ENCODE results near the gene GPATCH1.

The GPATCH1 gene

GRCh38 chr19:33133438-33134031, 52.6 kb downstream of the GPATCH1 start:
- no peaks in the 10 kb centered on the region for H3K9me3 ChIP-seq (ENCODE audit: control insufficient read depth, insufficient read depth, low read depth, low read length)
- ChIA-PET POLR2A (no interaction called here), CTCF (interaction anchor here (0.8 to 15.4 kb wide), 7 partner anchors 9 to 210 kb away, joined by 3 to 271 read pairs (median 4); no protein-coding TSS in a partner anchor)
- H3K4me1 ChIP-seq (ENCODE audit: control insufficient read depth, insufficient read depth, low read length), result peaks cover 9% of the 10 kb centered on the region
- H3K27ac ChIP-seq (ENCODE audit: extremely low read depth, low read depth, low read length), result 0 out of 2 replicates have a peak overlapping the region, but pooled peaks have one; percentile 43
- H3K4me3 ChIP-seq (ENCODE audit: low read depth, low read length), result no peak overlapping the region
- peaks cover 16 to 41% of the 10 kb centered on the region in 2 experiments for H3K36me3 ChIP-seq (ENCODE audit: control insufficient read depth in 2 of 2, insufficient read depth in 1 of 2, low read length in 2 of 2)
- no peak for TF ChIP-seq IKZF3 (tag by site-specific recombination; IDR thresholded peaks at IDR 0.05)
- peak; percentile 89 for TF ChIP-seq GLIS2 (tag by site-specific recombination; IDR thresholded peaks at IDR 0.05)
- TF ChIP-seq ZNF423 (tag by site-specific recombination; IDR thresholded peaks at IDR 0.05), result no peak
- 0 out of 2 replicates have a peak, but pooled peaks have one; percentile 50 for TF ChIP-seq ZEB2 (tag by site-specific recombination; IDR thresholded peaks at IDR 0.05)
- no peak for TF ChIP-seq ZNF580 (tag by site-specific recombination; IDR thresholded peaks at IDR 0.05)
- TF ChIP-seq ZNF555 (tag by site-specific recombination; conservative IDR thresholded peaks at IDR 0.05), result no peak
- TF ChIP-seq ZNF24 (tag by site-specific recombination; IDR thresholded peaks at IDR 0.05), result no peak; the same call in 1 of the 2 replicates
- no peak for TF ChIP-seq ZBTB1 (tag by site-specific recombination; IDR thresholded peaks at IDR 0.05)
- peak; percentile 79 for TF ChIP-seq ZNF366 (tag by site-specific recombination; conservative IDR thresholded peaks at IDR 0.05)
- TF ChIP-seq HOXD13 (CRISPR knock-in tag; IDR thresholded peaks at IDR 0.05; ENCODE audit: borderline replicate concordance), result no peak
- peak; percentile 84 for TF ChIP-seq PATZ1 (tag by site-specific recombination; IDR thresholded peaks at IDR 0.05)
- 0 out of 2 replicates have a peak, but pooled peaks have one; percentile 9 for TF ChIP-seq PRDM10 (tag by site-specific recombination; IDR thresholded peaks at IDR 0.05)
- peak; percentile 88 for TF ChIP-seq PRDM4 (tag by site-specific recombination; IDR thresholded peaks at IDR 0.05)
- TF ChIP-seq TSHZ1 (tag by site-specific recombination; IDR thresholded peaks at IDR 0.05; ENCODE audit: borderline replicate concordance), result peak; percentile 73; the same call in 1 of the 2 replicates
- 0 out of 2 replicates have a peak, but pooled peaks have one; percentile 12 for TF ChIP-seq FEZF1 (tag by site-specific recombination; IDR thresholded peaks at IDR 0.05)
- TF ChIP-seq ZNF341 (tag by site-specific recombination; IDR thresholded peaks at IDR 0.05; ENCODE audit: low read depth), result no peak
- TF ChIP-seq ZNF677 (tag by site-specific recombination; IDR thresholded peaks at IDR 0.05), result peak; percentile 88
- TF ChIP-seq OSR2 (tag by site-specific recombination; IDR thresholded peaks at IDR 0.05), result peak; percentile 64
- TF ChIP-seq ZNF629 (tag by site-specific recombination; IDR thresholded peaks at IDR 0.05), result peak; percentile 13; the same call in 1 of the 2 replicates
- no peak; the same call in 1 of the 2 replicates for TF ChIP-seq ZBTB20 (tag by site-specific recombination; IDR thresholded peaks at IDR 0.05)
- TF ChIP-seq ZNF600 (tag by site-specific recombination; IDR thresholded peaks at IDR 0.05), result peak; percentile 93
- peak; percentile 98 for TF ChIP-seq ZBTB48 (tag by site-specific recombination; IDR thresholded peaks at IDR 0.05)
- TF ChIP-seq HIC1 (tag by site-specific recombination; IDR thresholded peaks at IDR 0.05), result peak; percentile 84
